ENCODE results near the gene PVALEF.

DNA sequence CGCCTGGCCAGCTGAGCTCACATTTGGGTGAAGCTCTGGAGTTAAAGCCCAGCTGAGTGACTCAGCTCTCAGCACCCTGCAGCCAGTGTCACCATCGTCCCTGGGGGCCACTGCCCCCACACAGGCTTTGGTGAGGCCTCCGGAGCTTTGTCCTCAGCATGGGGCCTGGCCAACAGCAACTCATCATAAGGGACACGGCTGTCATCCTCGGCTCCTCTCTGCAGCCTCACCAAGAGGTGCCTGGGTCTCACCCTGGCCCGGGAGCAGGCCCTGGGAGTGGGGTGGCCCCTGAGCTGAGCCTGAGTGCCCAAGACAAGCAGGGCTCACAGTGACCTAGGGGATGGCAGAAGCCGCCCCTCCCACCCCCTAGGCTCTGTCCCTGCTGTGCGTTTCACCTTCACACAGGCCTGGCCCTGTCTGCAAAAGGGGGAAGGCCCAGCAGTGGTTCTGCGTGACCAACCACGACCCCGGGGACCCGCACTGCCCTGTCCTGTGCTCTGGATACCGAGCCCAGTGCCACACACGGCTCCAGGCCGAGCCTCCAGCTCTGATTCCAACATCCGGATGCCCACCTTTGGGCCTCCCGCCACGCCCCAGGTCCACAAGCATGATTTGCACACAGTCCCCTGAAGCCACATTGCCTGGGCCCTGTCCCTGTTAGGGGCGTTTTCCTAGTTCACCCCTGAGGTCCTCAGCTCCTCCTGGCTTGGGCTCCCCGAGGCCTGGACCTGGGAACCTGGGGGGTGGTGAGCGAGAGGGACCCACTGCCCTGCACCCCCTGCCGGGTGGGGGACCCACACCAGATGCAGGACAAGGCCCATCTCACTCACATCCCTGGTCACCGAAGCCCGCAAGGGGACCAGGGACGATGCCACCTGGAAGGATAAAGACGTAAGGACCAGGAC, 22.5 kb downstream of the PVALEF start:
- TF ChIP-seq, protein P1, sequence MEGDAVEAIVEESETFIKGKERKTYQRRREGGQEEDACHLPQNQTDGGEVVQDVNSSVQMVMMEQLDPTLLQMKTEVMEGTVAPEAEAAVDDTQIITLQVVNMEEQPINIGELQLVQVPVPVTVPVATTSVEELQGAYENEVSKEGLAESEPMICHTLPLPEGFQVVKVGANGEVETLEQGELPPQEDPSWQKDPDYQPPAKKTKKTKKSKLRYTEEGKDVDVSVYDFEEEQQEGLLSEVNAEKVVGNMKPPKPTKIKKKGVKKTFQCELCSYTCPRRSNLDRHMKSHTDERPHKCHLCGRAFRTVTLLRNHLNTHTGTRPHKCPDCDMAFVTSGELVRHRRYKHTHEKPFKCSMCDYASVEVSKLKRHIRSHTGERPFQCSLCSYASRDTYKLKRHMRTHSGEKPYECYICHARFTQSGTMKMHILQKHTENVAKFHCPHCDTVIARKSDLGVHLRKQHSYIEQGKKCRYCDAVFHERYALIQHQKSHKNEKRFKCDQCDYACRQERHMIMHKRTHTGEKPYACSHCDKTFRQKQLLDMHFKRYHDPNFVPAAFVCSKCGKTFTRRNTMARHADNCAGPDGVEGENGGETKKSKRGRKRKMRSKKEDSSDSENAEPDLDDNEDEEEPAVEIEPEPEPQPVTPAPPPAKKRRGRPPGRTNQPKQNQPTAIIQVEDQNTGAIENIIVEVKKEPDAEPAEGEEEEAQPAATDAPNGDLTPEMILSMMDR (IDR thresholded peaks at IDR 0.05), result no peak
- no peak for TF ChIP-seq POLR2A (IDR thresholded peaks at IDR 0.05)

Measured in heart left ventricle (tissue), 13 donors.